CD4-positive, alpha-beta T cell (primary cell): Measurements from ENCODE around the gene TMEM114. TPM values are rescaled to one million over a fixed set of nuclear protein-coding genes. Genes with fewer than 3 reads are reported as not detected.

Source experiments
- ATAC-seq: fragments of 200-7000 bp; cut with Tn5 transposase; one replicate; pipeline ENCODE4 v1.10.0; 2022; ENCODE audit warnings: mild to moderate bottlenecking; ENCODE audit not compliant: poor library complexity
- CTCF ChIA-PET: fragments of 350-600 bp; sonication (Branson Sonifier 250); formaldehyde crosslinking; loops from one replicate; lab custom pipeline; 2021; ENCODE audit warnings: antibody characterized with exemption, inconsistent platforms; lab: Charles Lee
- POLR2A ChIA-PET: fragments of 350-600 bp; sonication (Branson Sonifier 250); formaldehyde crosslinking; loops from one replicate; lab custom pipeline; 2021; ENCODE audit warnings: antibody characterized with exemption, inconsistent platforms; lab: Charles Lee
- DNase-seq, 14 experiments: peaks; one replicate each; pipeline ENCODE4 v3.0.0-alpha.2; 2013 to 2020; ENCODE audit warnings: mixed read lengths in 2 of 14
- H3K27ac ChIP-seq, 2 donors: one replicate each; pipeline versions ENCODE4 v1.5.1 to v1.7.0; 2013; ENCODE audit warnings: low read length in 2 of 2, low read depth in 1 of 2, mild to moderate bottlenecking in 1 of 2
- H3K27me3 ChIP-seq, 2 experiments: 1 replicate in 1 of 2; 2 replicates in 1 of 2; pipeline versions ENCODE4 v1.6.1 to v1.7.0; 2013; ENCODE audit warnings: low read length in 2 of 2, control low read depth in 1 of 2, mild to moderate bottlenecking in 1 of 2, moderate library complexity in 1 of 2; ENCODE audit not compliant: insufficient read depth in 2 of 2, control insufficient read depth in 1 of 2
- H3K36me3 ChIP-seq: one replicate; pipeline ENCODE4 v1.6.1; 2013; ENCODE audit warnings: low read length, control low read depth; ENCODE audit not compliant: insufficient read depth
- H3K4me1 ChIP-seq: one replicate; pipeline ENCODE4 v1.6.1; 2013; ENCODE audit warnings: low read length, control low read depth; ENCODE audit not compliant: insufficient read depth
- H3K4me3 ChIP-seq: one replicate; pipeline ENCODE4 v1.5.1; 2013; ENCODE audit warnings: mild to moderate bottlenecking, low read length, moderate library complexity
- H3K9me3 ChIP-seq, 2 experiments: 1 replicate in 1 of 2; 2 replicates in 1 of 2; pipeline versions ENCODE4 v1.6.1 to v1.7.0; 2013; ENCODE audit warnings: low read length in 2 of 2, mild to moderate bottlenecking in 2 of 2, control low read depth in 1 of 2, moderate library complexity in 1 of 2; ENCODE audit not compliant: control insufficient read depth in 1 of 2, insufficient read depth in 1 of 2
- H3K27ac Mint-ChIP-seq: one replicate; pipeline ENCODE4 v1.8.0; 2020; ENCODE audit warnings: mixed read lengths
- H3K27me3 Mint-ChIP-seq: one replicate; pipeline ENCODE4 v1.8.0; 2021; ENCODE audit warnings: mixed read lengths
- H3K36me3 Mint-ChIP-seq: one replicate; pipeline ENCODE4 v1.8.0; 2021; ENCODE audit warnings: low read depth, mixed read lengths
- H3K4me1 Mint-ChIP-seq: one replicate; pipeline ENCODE4 v1.8.0; 2021; ENCODE audit warnings: low read depth, mixed read lengths
- H3K4me3 Mint-ChIP-seq: one replicate; pipeline ENCODE4 v1.8.0; 2020; ENCODE audit warnings: mild to moderate bottlenecking, mixed read lengths
- H3K9me3 Mint-ChIP-seq: one replicate; pipeline ENCODE4 v1.8.0; 2020; ENCODE audit warnings: mixed read lengths
- intact Hi-C, 2 experiments: fragments of 100-400 bp; cut with DNase I in 1 of 2; cut with micrococcal nuclease in 1 of 2; formaldehyde crosslinking; loops; one replicate each; pipeline versions ENCODE4 v1.15.1 to v1.9.0; 2023 to 2025; cut with DNase I, micrococcal nuclease
- total RNA-seq, 174 experiments: library from RNA in 2 of 174; stranded (reverse) in 2 of 174; gene quantifications; one replicate each; pipeline ENCODE4 v1.2.3 and lab custom pipeline; 2021 to 2026
- TF ChIP-seq, protein P1 (sequence below): fragments of 200-600 bp; IDR thresholded peaks from one replicate; pipeline ENCODE4 v1.8.0; 2022; ENCODE audit warnings: antibody characterized with exemption, mild to moderate bottlenecking

Gene TMEM114
- total RNA-seq, 2 experiments from 2014 or later: not detected

DNA sequence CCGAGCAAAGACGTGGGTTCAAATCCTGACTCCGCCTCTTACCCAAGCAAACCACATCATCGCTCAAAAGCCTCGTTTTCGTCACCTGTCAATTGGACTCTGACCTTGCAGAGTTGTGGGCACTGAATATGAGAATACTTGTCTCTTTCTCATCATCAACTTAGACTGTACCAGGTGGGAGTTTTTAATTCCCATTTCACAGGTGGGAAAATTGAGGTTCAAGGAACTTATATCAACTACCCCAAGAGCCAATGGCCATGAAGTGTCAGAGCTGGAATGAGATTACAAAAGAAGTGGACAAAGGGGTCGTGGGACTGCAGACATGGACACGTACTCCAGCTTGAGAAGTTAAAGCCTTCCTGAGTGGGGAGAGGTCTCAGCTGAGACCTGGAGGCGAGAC is 10.8 kb downstream of the TMEM114 start:
- no peaks in the 10 kb centered on the region for H3K36me3 Mint-ChIP-seq
- H3K4me3 Mint-ChIP-seq: no peak overlapping the region
- peaks cover 30% of the 10 kb centered on the region for H3K27me3 Mint-ChIP-seq
- ChIA-PET POLR2A (no interaction called here), CTCF (no interaction called here)
- Histone ChIP-seq H3K36me3 (no peaks in the 10 kb centered on the region), H3K4me1 (peaks cover 3% of the 10 kb centered on the region), H3K27ac (no peak overlapping the region), H3K4me3 (no peak overlapping the region), H3K9me3 (peaks cover 0 to 3% of the 10 kb centered on the region in 2 experiments), H3K27me3 (peaks cover 0 to 12% of the 10 kb centered on the region in 2 experiments)
- H3K4me1 Mint-ChIP-seq: no peaks in the 10 kb centered on the region
- intact Hi-C loops: no loop called here
- no peak overlapping the region for H3K27ac Mint-ChIP-seq
- no peak for ATAC-seq
- no peaks in the 10 kb centered on the region for H3K9me3 Mint-ChIP-seq
- DNase-seq: no peak
- TF ChIP-seq, protein P1, sequence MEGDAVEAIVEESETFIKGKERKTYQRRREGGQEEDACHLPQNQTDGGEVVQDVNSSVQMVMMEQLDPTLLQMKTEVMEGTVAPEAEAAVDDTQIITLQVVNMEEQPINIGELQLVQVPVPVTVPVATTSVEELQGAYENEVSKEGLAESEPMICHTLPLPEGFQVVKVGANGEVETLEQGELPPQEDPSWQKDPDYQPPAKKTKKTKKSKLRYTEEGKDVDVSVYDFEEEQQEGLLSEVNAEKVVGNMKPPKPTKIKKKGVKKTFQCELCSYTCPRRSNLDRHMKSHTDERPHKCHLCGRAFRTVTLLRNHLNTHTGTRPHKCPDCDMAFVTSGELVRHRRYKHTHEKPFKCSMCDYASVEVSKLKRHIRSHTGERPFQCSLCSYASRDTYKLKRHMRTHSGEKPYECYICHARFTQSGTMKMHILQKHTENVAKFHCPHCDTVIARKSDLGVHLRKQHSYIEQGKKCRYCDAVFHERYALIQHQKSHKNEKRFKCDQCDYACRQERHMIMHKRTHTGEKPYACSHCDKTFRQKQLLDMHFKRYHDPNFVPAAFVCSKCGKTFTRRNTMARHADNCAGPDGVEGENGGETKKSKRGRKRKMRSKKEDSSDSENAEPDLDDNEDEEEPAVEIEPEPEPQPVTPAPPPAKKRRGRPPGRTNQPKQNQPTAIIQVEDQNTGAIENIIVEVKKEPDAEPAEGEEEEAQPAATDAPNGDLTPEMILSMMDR: no peak

DNA sequence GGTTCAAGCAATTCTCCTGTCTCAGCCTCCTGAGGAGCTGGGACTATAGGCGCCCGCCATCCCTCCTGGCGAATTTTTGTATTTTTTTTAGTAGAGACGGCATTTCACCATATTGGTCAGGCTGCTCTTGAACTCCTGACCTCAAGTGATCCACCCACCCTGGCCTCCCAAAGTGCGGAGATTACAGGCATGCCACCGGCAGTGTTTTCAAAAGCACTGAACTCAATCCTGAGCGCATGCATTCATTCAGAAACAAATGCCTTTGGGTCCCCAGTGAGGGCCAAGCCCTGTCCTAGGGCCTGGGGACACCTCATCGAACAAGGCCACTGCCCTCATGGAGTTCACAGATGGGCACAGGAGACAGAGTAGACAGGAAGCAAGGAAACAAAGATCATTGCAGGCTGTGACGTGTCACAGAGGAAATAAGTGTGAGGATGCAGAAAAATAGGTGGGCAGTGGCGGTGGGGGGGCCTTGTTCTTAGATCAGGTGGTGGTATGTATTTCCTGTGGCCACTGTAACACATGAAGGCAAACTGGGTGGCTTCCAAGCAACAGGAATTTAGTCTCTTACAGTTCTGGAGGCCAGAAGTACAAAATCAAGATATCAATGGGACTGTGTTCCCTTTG is 12.5 kb downstream of the TMEM114 start:
- H3K27me3 ChIP-seq: peaks cover 0 to 12% of the 10 kb centered on the region in 2 experiments
- Mint-ChIP-seq H3K27ac (no peak overlapping the region), H3K36me3 (no peaks in the 10 kb centered on the region), H3K4me1 (no peaks in the 10 kb centered on the region), H3K4me3 (no peak overlapping the region), H3K9me3 (no peaks in the 10 kb centered on the region), H3K27me3 (peaks cover 48% of the 10 kb centered on the region)
- DNase-seq (no peak), ATAC-seq (no peak)
- H3K4me3 ChIP-seq: no peak overlapping the region
- ChIA-PET POLR2A (no interaction called here), CTCF (no interaction called here)
- intact Hi-C loops: no loop called here
- H3K4me1 ChIP-seq: peaks cover 3% of the 10 kb centered on the region
- peaks cover 0 to 3% of the 10 kb centered on the region in 2 experiments for H3K9me3 ChIP-seq
- TF ChIP-seq, protein P1: no peak
- H3K36me3 ChIP-seq: no peaks in the 10 kb centered on the region
- no peak overlapping the region for H3K27ac ChIP-seq

DNA sequence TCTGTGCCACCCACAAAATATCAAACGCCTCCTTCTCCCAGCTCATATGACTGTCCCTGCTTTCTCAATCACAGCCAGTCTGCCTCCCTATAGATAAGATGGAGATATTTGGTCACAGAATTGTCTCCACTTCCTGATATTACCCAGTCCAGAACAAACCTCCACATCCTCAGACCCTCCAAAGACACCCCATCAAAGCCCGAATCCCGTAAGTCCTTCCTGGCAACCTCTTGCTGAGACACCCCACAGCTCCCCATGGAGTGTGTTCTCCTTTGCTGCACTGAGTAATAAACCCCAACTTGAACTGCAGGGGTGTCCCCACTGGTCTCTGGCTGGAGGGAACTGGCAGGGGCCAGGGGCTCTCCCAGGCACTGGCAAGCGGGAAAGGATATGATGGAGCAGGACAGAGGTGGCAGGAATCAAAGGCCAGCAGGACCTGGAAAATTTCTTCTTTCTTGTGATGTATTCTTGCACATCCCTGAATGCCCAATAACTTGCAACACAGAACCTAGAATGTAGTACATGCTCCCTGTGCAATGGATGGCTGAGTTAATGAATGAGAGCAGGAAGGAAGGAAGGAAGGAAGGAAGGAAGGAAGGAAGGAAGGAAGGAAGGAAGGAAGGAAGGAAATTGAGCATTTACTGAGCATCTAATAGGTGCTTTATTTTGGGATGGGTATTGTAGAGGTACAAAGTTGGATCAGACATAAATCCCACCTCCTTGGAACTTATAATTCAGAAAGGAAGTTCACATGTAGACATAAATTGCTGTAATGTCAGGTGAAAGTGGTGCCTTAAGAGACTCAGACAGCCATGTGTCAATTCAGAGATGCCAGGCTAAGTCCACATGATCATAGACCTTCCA is 13.9 kb downstream of the TMEM114 start:
- no peak overlapping the region for H3K27ac ChIP-seq
- ChIA-PET POLR2A (no interaction called here), CTCF (no interaction called here)
- intact Hi-C loops: no loop called here
- DNase-seq: no peak
- Mint-ChIP-seq H3K4me1 (no peaks in the 10 kb centered on the region), H3K27ac (no peak overlapping the region), H3K4me3 (no peak overlapping the region), H3K9me3 (no peaks in the 10 kb centered on the region), H3K36me3 (no peaks in the 10 kb centered on the region), H3K27me3 (peaks cover 54% of the 10 kb centered on the region)
- no peak for ATAC-seq
- peaks cover 0 to under 1% of the 10 kb centered on the region in 2 experiments for H3K9me3 ChIP-seq
- H3K4me3 ChIP-seq: no peak overlapping the region
- H3K27me3 ChIP-seq: peaks cover 0 to 12% of the 10 kb centered on the region in 2 experiments
- H3K36me3 ChIP-seq: no peaks in the 10 kb centered on the region
- TF ChIP-seq, protein P1: no peak
- H3K4me1 ChIP-seq: no peaks in the 10 kb centered on the region
